ENCODE measurements around the gene METTL9. TPM values are rescaled to one million over a fixed set of nuclear protein-coding genes. Genes with fewer than 3 reads are reported as not detected.

Gene METTL9
- total RNA-seq, 4 donors from 2014 or later, result 160 to 210 (median 177) TPM

- Histone ChIP-seq H3K27me3 (no peaks in the 10 kb centered on the region), H3K4me1 (peaks cover 0 to 11% (median 0%) of the 10 kb centered on the region in 4 donors), H3K9me3 (no peaks in the 10 kb centered on the region), H3K4me3 (no peak overlapping the region), H3K27ac (no peak overlapping the region), H3K36me3 (peaks cover 0 to 32% (median 0%) of the 10 kb centered on the region in 3 donors)
- no peak for DNase-seq (ENCODE audit: low spot score in 2 of 2)
- TF ChIP-seq CTCF (IDR thresholded peaks at IDR 0.05) (no peak), EP300 (IDR thresholded peaks at IDR 0.05) (no peak), POLR2A (IDR thresholded peaks at IDR 0.05) (no peak)
- 93 to 94% methylated on average over 23 to 27 of the region's 37 CpGs for WGBS, 2 donors
Observed at GRCh38 chr16:21637032-21637968, 37.9 kb downstream of the METTL9 start.

- H3K27ac ChIP-seq, result no peak overlapping the region
- H3K4me3 ChIP-seq, result no peak overlapping the region
- H3K36me3 ChIP-seq, result peaks cover 0 to 32% (median 0%) of the 10 kb centered on the region in 3 donors
- no peak for DNase-seq (ENCODE audit: low spot score in 2 of 2)
- no peaks in the 10 kb centered on the region for H3K27me3 ChIP-seq
- no peaks in the 10 kb centered on the region for H3K9me3 ChIP-seq
- TF ChIP-seq EP300 (IDR thresholded peaks at IDR 0.05) (no peak), POLR2A (IDR thresholded peaks at IDR 0.05) (no peak), CTCF (IDR thresholded peaks at IDR 0.05) (no peak)
- H3K4me1 ChIP-seq, result peaks cover 0 to 12% (median 0%) of the 10 kb centered on the region in 4 donors
- 62 to 69% methylated on average over 4 of the region's 4 CpGs for WGBS, 2 donors
Observed at GRCh38 chr16:21638573-21638975, 39.2 kb downstream of the METTL9 start.

- Histone ChIP-seq H3K27me3 (no peaks in the 10 kb centered on the region), H3K4me3 (no peak overlapping the region), H3K36me3 (peaks cover 0 to 27% (median 0%) of the 10 kb centered on the region in 3 donors), H3K4me1 (peaks cover 0 to 16% (median 0%) of the 10 kb centered on the region in 4 donors), H3K9me3 (no peaks in the 10 kb centered on the region), H3K27ac (no peak overlapping the region)
- WGBS, 2 donors, result 83 to 90% methylated on average over 2 of the region's 2 CpGs
- TF ChIP-seq POLR2A (IDR thresholded peaks at IDR 0.05) (no peak), EP300 (IDR thresholded peaks at IDR 0.05) (no peak), CTCF (IDR thresholded peaks at IDR 0.05) (no peak)
- DNase-seq (ENCODE audit: low spot score in 2 of 2), result no peak
Observed at GRCh38 chr16:21639493-21639892, 40.1 kb downstream of the METTL9 start.

GRCh38 chr16:21641916-21642315 lies 42.5 kb downstream of the METTL9 start:
- no peaks in the 10 kb centered on the region for H3K27me3 ChIP-seq
- DNase-seq (ENCODE audit: low spot score in 2 of 2), result no peak
- H3K36me3 ChIP-seq, result peaks cover 0 to 13% (median 0%) of the 10 kb centered on the region in 3 donors
- H3K4me1 ChIP-seq, result peaks cover 0 to 39% (median 9%) of the 10 kb centered on the region in 4 donors
- WGBS, 2 donors, result 67 to 74% methylated on average over 6 of the region's 6 CpGs
- H3K9me3 ChIP-seq, result no peaks in the 10 kb centered on the region
- H3K27ac ChIP-seq, result peak overlapping the region in 1 of 4 donors; percentile 4
- no peak for TF ChIP-seq CTCF (IDR thresholded peaks at IDR 0.05)
- no peak for TF ChIP-seq EP300 (IDR thresholded peaks at IDR 0.05)
- no peak for TF ChIP-seq POLR2A (IDR thresholded peaks at IDR 0.05)
- no peak overlapping the region for H3K4me3 ChIP-seq

DNA sequence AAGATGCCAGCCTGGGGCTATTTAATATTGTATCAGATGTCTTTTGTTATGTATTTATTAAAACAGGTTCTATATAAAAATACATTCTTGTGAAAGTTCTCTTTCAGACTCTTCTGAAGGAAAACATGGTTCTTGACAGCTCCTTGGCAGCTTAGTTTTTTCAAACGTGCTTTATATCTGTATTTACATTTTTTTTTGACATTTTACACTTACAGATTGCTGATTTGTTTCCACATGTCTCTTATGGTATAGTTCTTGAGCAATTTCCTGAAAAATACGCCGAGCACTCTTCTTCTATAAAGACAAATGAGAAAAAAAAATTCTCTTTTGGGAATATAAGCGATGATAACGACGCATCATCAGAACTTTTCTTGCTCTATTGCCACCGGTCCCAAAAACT lies 43.5 kb downstream of the METTL9 start:
- no peak for DNase-seq (ENCODE audit: low spot score in 2 of 2)
- Histone ChIP-seq H3K9me3 (no peaks in the 10 kb centered on the region), H3K4me1 (peaks cover 0 to 47% (median 11%) of the 10 kb centered on the region in 4 donors), H3K27ac (no peak overlapping the region), H3K36me3 (peaks cover 0 to 3% (median 0%) of the 10 kb centered on the region in 3 donors), H3K27me3 (no peaks in the 10 kb centered on the region), H3K4me3 (no peak overlapping the region)
- WGBS, 2 donors, result 64 to 69% methylated on average over 7 of the region's 7 CpGs
- TF ChIP-seq EP300 (IDR thresholded peaks at IDR 0.05) (no peak), POLR2A (IDR thresholded peaks at IDR 0.05) (no peak), CTCF (IDR thresholded peaks at IDR 0.05) (no peak)

Measured in tibial nerve (tissue), 4 donors.